Endothelial cell of umbilical vein (primary cell): Measurements from ENCODE around the gene SLC6A16. TPM values are rescaled to one million over a fixed set of nuclear protein-coding genes. Genes with fewer than 3 reads are reported as not detected.

Experiments
- BruUV-seq: library from RNA; stranded (reverse); fragments of 400-500 nt; replicated peaks from 2 replicates; lab custom pipeline; 2021; lab: Mats Ljungman, UMichigan
- CTCF ChIA-PET: fragments of 300-600, 350-600 bp; sonication (Branson Sonifier 250); formaldehyde crosslinking; loops from one replicate; lab custom pipeline; 2021; ENCODE audit warnings: antibody characterized with exemption, inconsistent platforms; lab: Charles Lee
- POLR2A ChIA-PET: fragments of 300-600, 350-600 bp; sonication (Branson Sonifier 250); formaldehyde crosslinking; loops from one replicate; lab custom pipeline; 2021; ENCODE audit warnings: antibody characterized with exemption, inconsistent platforms; lab: Charles Lee
- DNase-seq: peaks from one replicate; pipeline ENCODE4 v3.0.0-alpha.2; 2011; ENCODE audit warnings: low read depth, low spot score
- FAIRE-seq: peaks from 2 replicates; lab custom pipeline; 2011; peaks lifted over from hg19 to GRCh38; lab: Jason Lieb, UNC
- H2AFZ ChIP-seq: 2 replicates; pipeline ENCODE4 v1.6.0; 2012; ENCODE audit warnings: low read depth, low read length, control low read depth, inconsistent platforms
- H3K27ac ChIP-seq: 2 replicates; pipeline ENCODE4 v1.5.1; 2011; ENCODE audit warnings: low read depth, mild to moderate bottlenecking, control low read depth, low read length, moderate library complexity; ENCODE audit not compliant: insufficient read depth
- H3K27me3 ChIP-seq, 2 experiments: 2 replicates each; pipeline versions ENCODE4 v1.6.0 to v1.6.1; 2011; ENCODE audit warnings: low read length in 2 of 2, mixed read lengths in 1 of 2; ENCODE audit not compliant: control insufficient read depth in 2 of 2, insufficient read depth in 2 of 2
- H3K36me3 ChIP-seq, 2 experiments: 2 replicates in 1 of 2; 3 replicates in 1 of 2; pipeline ENCODE4 v1.5.1; 2011; ENCODE audit warnings: low read length in 2 of 2, mild to moderate bottlenecking in 1 of 2, moderate library complexity in 1 of 2; ENCODE audit not compliant: control insufficient read depth in 2 of 2, insufficient read depth in 2 of 2; ENCODE audit errors: extremely low read depth in 1 of 2
- H3K4me1 ChIP-seq: 3 replicates; pipeline ENCODE4 v1.5.1; 2011; ENCODE audit warnings: mild to moderate bottlenecking, low read length; ENCODE audit not compliant: control insufficient read depth, insufficient read depth; ENCODE audit errors: extremely low read depth
- H3K4me2 ChIP-seq: 2 replicates; pipeline ENCODE4 v1.6.1; 2011; ENCODE audit warnings: low read length, control low read depth, mixed read lengths; ENCODE audit not compliant: insufficient read depth
- H3K4me3 ChIP-seq, 3 experiments: fragments of 200-600 bp in 1 of 3; sonication (generic), shearing (Covaris generic) in 1 of 3; replicated peaks in 1 of 3; 2 replicates each; pipeline ENCODE4 v1.5.1; 2011 to 2016; ENCODE audit warnings: control low read depth in 3 of 3, low read length in 3 of 3, mild to moderate bottlenecking in 2 of 3, inconsistent platforms in 1 of 3, low read depth in 1 of 3, moderate library complexity in 1 of 3; ENCODE audit not compliant: insufficient read depth in 1 of 3
- H3K79me2 ChIP-seq: 2 replicates; pipeline ENCODE4 v1.6.0; 2012; ENCODE audit warnings: low read length, inconsistent platforms; ENCODE audit not compliant: control insufficient read depth, insufficient read depth
- H3K9ac ChIP-seq: replicated peaks from 2 replicates; pipeline ENCODE3; 2011; ENCODE audit warnings: low read length, control low read depth; ENCODE audit not compliant: insufficient read depth; ENCODE audit errors: extremely low read depth
- H3K9me1 ChIP-seq: replicated peaks from 3 replicates; pipeline ENCODE4 v1.6.0; 2011; ENCODE audit warnings: mild to moderate bottlenecking, low read length; ENCODE audit not compliant: control insufficient read depth, insufficient read depth; ENCODE audit errors: extremely low read depth
- H3K9me3 ChIP-seq: replicated peaks from 2 replicates; pipeline ENCODE4 v1.5.1; 2012; ENCODE audit warnings: low read length, inconsistent platforms; ENCODE audit not compliant: control insufficient read depth, insufficient read depth
- H4K20me1 ChIP-seq: replicated peaks from 2 replicates; pipeline ENCODE3; 2011; ENCODE audit warnings: mild to moderate bottlenecking, low read length; ENCODE audit not compliant: control insufficient read depth, insufficient read depth; ENCODE audit errors: extremely low read depth
- EZH2 ChIP-seq: IDR thresholded peaks from 2 replicates; pipeline ENCODE4 v1.6.1; 2012; ENCODE audit warnings: borderline replicate concordance, low read depth, mild to moderate bottlenecking, moderate library complexity, low read length, inconsistent platforms; ENCODE audit not compliant: severe bottlenecking
- FOS ChIP-seq: IDR thresholded peaks from 2 replicates; pipeline ENCODE4 v1.6.1; 2011; ENCODE audit warnings: mild to moderate bottlenecking, low read length, moderate library complexity, borderline replicate concordance; ENCODE audit not compliant: insufficient read depth
- GATA2 ChIP-seq: IDR thresholded peaks from 2 replicates; pipeline ENCODE4 v1.7.0; 2011; ENCODE audit warnings: low read depth, mild to moderate bottlenecking, moderate library complexity, mixed read lengths, low read length; ENCODE audit not compliant: insufficient read length, insufficient read depth
- JUN ChIP-seq: IDR thresholded peaks from 2 replicates; pipeline ENCODE4 v1.6.1; 2011; ENCODE audit warnings: borderline replicate concordance, low read depth; ENCODE audit not compliant: insufficient read length, insufficient read depth
- MYC ChIP-seq: IDR thresholded peaks from one replicate; pipeline ENCODE4 v1.6.1; 2011; ENCODE audit warnings: mild to moderate bottlenecking, low read depth, low read length
- POLR2A ChIP-seq: IDR thresholded peaks from 2 replicates; pipeline ENCODE4 v1.6.1; 2012; ENCODE audit warnings: low read depth, mild to moderate bottlenecking, control low read depth, low read length
- POLR2AphosphoS5 ChIP-seq: IDR thresholded peaks from 2 replicates; pipeline ENCODE4 v1.6.1; 2012; ENCODE audit warnings: low read depth, mild to moderate bottlenecking, control low read depth, low read length, moderate library complexity; ENCODE audit not compliant: insufficient read depth
- dilution Hi-C: fragments of 300-500 bp; cut with MboI; formaldehyde crosslinking; loops from one replicate; pipeline ENCODE4 v1.15.0; 2019; ENCODE audit warnings: low sequenced_read_pairs; ENCODE audit not compliant: extremely low pct_ligation_motif_present
- intact Hi-C: fragments of 100-400 bp; cut with micrococcal nuclease; formaldehyde crosslinking; loops from one replicate; pipeline ENCODE4 v1.10.0; 2022
- polyA plus RNA-seq, 4 experiments: library from polyadenylated mRNA; depleted of rRNA in 3 of 4; stranded (reverse) in 3 of 4; unstranded in 1 of 4; fragments of >200 nt; gene quantifications; 2 replicates each; pipeline versions ENCODE4 v1.2.1 to v1.2.3, GENCODE V29; 2011 to 2012; ENCODE audit warnings: missing spikeins in 1 of 4
- total RNA-seq: library from RNA; stranded (reverse); gene quantifications from 2 replicates; pipeline ENCODE4 v1.2.3, GENCODE V29; 2021
- TF ChIP-seq, protein P1 (sequence below): IDR thresholded peaks from 2 replicates; pipeline ENCODE4 v1.6.1; 2011; ENCODE audit not compliant: insufficient read depth, insufficient read length
- TF ChIP-seq, protein P2 (sequence below), 2 donors: IDR thresholded peaks; 1 replicate in 1 of 2; 2 replicates in 1 of 2; pipeline ENCODE4 v1.5.1; 2011; ENCODE audit warnings: low read length in 2 of 2, mild to moderate bottlenecking in 2 of 2, moderate library complexity in 2 of 2, control low read depth in 1 of 2, inconsistent platforms in 1 of 2, low read depth in 1 of 2; ENCODE audit not compliant: insufficient read depth in 1 of 2; ENCODE audit errors: extremely low read depth in 1 of 2

SLC6A16 gene
- total and polyA plus RNA-seq, 2 donors (not counting 3 experiments of a cell fraction or from before 2014, with no cell fraction given): 1.1 to 1.6 TPM

DNA sequence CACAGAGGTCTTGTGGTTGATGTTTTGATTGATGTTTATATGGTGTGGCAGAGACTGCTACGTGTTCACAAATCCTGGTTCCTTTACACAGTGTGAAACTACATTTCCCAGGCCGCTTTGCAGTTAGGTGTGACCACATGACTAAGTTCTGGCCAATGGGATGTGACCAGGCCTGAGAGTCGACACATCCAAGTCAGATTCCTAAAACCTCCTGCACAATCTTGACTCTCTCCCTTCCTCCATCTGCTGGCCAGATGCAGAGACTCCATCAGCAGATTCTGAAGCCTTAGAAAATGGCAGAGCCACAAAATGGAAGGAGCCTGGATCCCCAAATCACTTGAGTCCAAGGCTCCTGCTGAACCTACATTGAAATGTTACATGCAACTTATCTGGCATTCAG lies 22.8 kb upstream of the SLC6A16 start:
- Histone ChIP-seq H3K9ac (no peak overlapping the region), H3K4me1 (no peaks in the 10 kb centered on the region), H2AFZ (no peak overlapping the region), H3K36me3 (peaks cover 36 to 66% of the 10 kb centered on the region in 2 experiments), H3K27me3 (no peaks in the 10 kb centered on the region), H3K4me2 (no peak overlapping the region), H3K27ac (no peak overlapping the region), H4K20me1 (no peaks in the 10 kb centered on the region), H3K9me1 (no peaks in the 10 kb centered on the region), H3K79me2 (no peaks in the 10 kb centered on the region), H3K4me3 (no peak overlapping the region), H3K9me3 (no peaks in the 10 kb centered on the region)
- ChIA-PET POLR2A (no interaction called here), CTCF (no interaction called here)
- dilution Hi-C loops (no loop called here), intact Hi-C loops (no loop called here)
- DNase-seq (peak; percentile 43), FAIRE-seq (peak; percentile 73)
- no peak for TF ChIP-seq MYC
- no peak for TF ChIP-seq FOS
- TF ChIP-seq, protein P1, sequence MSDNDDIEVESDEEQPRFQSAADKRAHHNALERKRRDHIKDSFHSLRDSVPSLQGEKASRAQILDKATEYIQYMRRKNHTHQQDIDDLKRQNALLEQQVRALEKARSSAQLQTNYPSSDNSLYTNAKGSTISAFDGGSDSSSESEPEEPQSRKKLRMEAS: no peak
- TF ChIP-seq, protein P2, sequence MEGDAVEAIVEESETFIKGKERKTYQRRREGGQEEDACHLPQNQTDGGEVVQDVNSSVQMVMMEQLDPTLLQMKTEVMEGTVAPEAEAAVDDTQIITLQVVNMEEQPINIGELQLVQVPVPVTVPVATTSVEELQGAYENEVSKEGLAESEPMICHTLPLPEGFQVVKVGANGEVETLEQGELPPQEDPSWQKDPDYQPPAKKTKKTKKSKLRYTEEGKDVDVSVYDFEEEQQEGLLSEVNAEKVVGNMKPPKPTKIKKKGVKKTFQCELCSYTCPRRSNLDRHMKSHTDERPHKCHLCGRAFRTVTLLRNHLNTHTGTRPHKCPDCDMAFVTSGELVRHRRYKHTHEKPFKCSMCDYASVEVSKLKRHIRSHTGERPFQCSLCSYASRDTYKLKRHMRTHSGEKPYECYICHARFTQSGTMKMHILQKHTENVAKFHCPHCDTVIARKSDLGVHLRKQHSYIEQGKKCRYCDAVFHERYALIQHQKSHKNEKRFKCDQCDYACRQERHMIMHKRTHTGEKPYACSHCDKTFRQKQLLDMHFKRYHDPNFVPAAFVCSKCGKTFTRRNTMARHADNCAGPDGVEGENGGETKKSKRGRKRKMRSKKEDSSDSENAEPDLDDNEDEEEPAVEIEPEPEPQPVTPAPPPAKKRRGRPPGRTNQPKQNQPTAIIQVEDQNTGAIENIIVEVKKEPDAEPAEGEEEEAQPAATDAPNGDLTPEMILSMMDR (IDR thresholded peaks at IDR 0.05; ENCODE audit: extremely low read depth in 1 of 2, insufficient read depth in 1 of 2, low read depth in 1 of 2, low read length in 2 of 2): no peak
- no peak for TF ChIP-seq POLR2AphosphoS5
- TF ChIP-seq EZH2: no peak
- TF ChIP-seq GATA2: no peak
- TF ChIP-seq POLR2A: no peak
- TF ChIP-seq JUN: no peak
- no TSS peak for BruUV-seq
